ENCODE measurements around the gene EIF3F.

- TF ChIP-seq POLR2AphosphoS5 (IDR thresholded peaks at IDR 0.05; ENCODE audit: low read depth, low read length) (no peak), TAF1 (IDR thresholded peaks at IDR 0.05; ENCODE audit: low read depth, low read length) (no peak), POU2F2 (IDR thresholded peaks at IDR 0.05; ENCODE audit: low read depth, low read length) (no peak)
These were observed 9.8 kb upstream of the EIF3F start for GRCh38 chr11:7977232-7977917.

Measured in GM12891 (cell line).